GM18907 (cell line): Measurements from ENCODE around the gene MOB3B.
A peak's percentile ranks its signal among the peaks of the same experiment; 100 is the strongest.

Experiments used
- ATAC-seq: cut with Tn5 transposase; IDR thresholded peaks from one replicate; pipeline ENCODE4 v1.9.1; 2021; ENCODE audit warnings: mild to moderate bottlenecking, moderate library complexity; ENCODE audit not compliant: unreplicated experiment

MOB3B gene

DNA sequence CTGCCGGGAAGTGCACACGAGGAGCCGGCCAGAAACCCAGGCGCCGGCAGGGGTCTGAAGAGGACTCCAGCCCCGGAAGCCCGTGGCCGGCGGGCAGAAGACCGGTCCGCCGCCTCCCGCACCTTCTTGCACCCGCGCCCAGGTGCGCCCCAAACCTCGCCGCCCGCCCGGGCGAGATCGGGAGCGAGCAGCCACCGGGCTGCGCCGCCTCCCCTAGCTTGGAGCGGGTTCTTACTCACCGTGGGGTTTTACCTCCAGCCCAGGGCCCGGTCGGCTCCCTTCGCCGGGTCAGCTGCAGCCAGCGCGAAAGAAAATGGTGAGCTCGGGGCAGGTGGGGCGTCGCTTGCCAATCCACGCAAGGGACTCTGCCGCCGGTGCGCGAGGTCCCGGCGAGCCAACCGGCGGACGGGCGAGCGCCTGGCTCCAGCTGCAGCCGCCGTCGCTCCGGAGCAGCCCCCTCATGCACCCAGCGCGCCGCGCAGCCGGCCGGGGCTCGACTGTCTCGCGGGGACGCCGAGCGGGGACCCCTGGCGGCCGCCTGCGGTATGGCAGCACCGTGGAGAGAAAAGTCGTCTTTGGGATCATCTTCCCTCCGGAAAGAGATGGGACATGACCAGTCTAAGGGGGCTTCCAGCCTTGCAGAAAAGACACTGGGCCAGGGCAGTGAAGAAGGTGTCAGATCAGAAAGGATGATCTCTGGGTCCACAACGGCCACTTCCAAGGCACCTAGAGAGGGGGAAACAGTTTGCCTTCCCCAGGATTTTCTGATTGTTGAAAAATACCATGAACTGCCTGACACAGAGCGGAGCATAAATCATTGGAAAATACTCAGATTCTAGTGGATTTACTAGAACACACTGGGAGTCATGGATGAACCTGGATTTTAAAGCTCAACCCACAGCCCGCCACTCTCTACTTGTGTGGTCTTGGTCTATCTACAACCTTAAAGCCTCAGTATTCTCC lies at the start of gene MOB3B:
MOB3B (minus strand) TSS at position 499 of the 963 bp plus-strand sequence. CDS start 74,264 bp downstream, outside the sequence.
- peak; percentile 80 for ATAC-seq

DNA sequence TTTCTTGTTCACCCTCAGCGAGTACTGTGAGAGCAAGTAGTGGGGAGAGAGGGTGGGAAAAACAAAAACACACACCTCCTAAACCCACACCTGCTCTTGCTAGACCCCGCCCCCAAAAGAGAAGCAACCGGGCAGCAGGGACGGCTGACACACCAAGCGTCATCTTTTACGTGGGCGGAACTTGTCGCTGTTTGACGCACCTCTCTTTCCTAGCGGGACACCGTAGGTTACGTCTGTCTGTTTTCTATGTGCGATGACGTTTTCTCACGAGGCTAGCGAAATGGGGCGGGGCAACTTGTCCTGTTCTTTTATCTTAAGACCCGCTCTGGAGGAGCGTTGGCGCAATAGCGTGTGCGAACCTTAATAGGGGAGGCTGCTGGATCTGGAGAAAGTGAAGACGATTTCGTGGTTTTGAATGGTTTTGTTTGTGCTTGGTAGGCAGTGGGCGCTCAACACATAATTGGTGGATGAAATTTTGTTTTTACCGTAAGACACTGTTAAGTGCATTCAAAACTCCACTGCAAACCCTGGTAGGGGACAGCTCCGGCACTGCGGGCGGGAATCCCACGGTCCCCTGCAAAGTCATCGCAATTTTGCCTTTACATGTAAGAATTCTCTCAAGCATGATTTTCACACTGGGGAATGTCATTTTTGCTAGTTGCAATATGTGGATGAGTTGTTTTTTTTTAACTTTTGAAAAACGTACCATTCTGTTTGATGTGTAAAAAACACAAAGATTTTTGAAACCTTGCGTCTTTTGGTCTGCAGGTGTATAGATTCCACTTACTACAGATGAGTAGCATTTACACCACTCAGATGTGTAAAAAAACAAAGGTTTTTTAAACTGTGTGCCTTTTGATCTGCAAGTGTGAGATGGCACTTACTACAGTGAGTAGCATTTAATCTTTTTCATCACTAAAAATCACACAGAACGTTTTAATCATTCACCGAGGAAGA lies 44.3 kb upstream of the MOB3B start:
- peak; percentile 93 for ATAC-seq

DNA sequence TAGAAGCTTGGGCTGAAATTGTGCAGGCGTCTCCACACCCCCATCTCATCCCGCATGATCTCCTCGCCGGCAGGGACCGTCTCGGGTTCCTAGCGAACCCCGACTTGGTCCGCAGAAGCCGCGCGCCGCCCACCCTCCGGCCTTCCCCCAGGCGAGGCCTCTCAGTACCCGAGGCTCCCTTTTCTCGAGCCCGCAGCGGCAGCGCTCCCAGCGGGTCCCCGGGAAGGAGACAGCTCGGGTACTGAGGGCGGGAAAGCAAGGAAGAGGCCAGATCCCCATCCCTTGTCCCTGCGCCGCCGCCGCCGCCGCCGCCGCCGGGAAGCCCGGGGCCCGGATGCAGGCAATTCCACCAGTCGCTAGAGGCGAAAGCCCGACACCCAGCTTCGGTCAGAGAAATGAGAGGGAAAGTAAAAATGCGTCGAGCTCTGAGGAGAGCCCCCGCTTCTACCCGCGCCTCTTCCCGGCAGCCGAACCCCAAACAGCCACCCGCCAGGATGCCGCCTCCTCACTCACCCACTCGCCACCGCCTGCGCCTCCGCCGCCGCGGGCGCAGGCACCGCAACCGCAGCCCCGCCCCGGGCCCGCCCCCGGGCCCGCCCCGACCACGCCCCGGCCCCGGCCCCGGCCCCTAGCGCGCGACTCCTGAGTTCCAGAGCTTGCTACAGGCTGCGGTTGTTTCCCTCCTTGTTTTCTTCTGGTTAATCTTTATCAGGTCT lies 43.5 kb upstream of the MOB3B start, which contains the start of gene C9orf72:
C9orf72 (minus strand) TSS at position 564 of the 716 bp plus-strand sequence. CDS start 6,361 bp downstream, outside the sequence.
- ATAC-seq = peak; percentile 68

DNA sequence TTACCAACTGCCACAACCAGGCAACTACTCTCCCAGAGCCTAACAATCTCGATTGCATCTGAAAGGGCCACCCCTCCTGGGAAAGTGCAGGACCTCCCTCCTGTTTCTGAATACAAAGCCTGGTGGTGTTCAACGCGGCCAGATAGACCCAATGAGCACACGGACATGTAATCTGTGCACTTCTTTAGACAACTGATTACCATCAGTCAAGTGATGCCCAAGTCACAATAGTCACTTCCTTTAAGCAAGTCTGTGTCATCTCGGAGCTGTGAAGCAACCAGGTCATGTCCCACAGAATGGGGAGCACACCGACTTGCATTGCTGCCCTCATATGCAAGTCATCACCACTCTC lies 42.9 kb upstream of the MOB3B start:
- ATAC-seq = peak; percentile 40

DNA sequence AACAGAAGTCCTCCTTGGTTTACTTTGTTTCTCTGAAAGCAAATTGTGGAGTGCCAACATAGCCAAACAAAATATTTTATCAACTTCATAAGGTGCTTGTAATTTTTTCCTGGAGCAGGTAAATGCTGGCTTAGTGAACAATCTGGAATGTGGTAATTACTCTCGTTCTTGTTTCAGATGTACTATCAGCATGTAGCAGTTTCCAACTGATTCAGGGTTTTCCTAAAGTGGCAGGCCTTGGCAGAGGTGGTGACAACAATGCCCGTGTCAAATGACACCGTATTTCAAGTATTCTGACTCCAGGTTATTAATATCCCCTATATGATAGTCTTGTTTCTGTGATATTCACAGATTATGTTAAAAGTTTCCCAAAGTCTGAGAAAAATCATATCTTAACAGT lies 42.4 kb upstream of the MOB3B start:
- ATAC-seq = no peak

DNA sequence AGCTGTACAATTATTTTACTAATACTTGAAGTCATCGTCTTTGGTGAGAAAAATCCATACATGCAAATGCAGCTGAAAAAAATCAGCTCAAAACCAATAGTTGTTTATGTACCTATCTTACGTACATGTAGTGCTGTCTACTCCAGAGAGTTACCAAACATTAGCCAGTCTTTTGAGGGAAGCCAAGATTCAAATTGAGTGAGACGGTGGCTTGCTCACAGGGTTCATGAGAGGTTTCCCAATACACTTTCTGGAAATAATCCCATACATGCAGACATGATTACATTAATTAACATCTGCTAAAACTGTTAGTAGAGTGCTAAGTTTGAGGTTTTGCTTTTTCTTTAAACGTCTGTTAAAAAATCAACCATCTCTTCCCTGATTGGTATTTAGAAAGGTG lies 41.4 kb upstream of the MOB3B start:
- ATAC-seq = no peak

DNA sequence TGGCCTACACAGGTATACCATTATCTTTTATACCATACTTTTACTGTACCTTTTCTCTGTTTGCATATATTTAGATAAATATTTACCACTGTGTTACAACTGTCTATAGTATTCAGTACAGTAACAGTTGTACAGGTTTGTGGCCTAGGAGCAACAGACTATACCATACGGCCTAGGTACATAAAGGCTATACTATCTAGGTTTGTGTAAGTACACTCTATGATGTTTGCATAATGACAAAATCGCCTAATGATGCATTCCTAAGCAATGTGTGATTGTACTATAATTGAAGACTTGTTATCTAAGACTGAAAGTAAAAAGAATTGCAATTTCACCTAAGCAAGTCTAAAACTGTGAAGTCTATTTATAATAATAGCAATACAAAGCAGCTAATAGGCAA lies 39.8 kb upstream of the MOB3B start:
- no peak for ATAC-seq

DNA sequence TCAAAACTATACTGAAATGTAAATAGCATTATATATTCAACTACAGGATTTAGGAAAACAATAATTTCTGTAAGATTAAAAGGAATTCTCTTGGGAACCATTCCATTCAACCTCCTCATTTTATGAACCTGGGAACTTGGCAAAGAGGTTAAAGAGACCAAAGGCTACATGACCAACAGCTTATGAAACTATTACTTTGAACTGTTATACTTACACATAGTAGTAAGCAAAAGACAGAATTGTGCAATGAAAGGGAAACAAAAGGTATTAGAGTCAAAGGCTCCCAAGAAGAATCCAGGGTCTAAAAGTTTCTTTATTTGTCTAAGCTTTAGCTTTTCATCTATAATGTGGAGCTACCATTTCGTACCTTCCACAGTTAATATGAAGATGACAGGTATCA lies 36.5 kb upstream of the MOB3B start:
- ATAC-seq = no peak

DNA sequence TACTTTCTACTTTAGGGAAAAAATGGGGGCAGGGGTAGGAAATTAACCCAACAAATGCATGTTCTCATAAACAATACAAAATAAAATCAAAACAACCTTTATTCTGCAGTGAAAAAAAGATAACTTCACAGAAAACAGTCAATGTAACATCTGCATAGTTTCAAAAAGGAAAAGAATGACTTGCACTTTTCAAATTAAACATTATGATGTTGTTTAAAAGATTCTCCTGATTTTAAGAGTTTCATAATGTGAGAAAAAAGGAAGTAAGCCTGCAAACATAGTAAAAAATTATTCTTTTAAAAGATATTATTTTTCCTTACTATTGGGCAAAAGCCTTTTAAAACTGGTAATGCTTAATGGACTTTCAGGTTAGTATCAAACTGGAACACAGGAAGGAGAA lies 36.1 kb upstream of the MOB3B start:
- ATAC-seq = no peak

DNA sequence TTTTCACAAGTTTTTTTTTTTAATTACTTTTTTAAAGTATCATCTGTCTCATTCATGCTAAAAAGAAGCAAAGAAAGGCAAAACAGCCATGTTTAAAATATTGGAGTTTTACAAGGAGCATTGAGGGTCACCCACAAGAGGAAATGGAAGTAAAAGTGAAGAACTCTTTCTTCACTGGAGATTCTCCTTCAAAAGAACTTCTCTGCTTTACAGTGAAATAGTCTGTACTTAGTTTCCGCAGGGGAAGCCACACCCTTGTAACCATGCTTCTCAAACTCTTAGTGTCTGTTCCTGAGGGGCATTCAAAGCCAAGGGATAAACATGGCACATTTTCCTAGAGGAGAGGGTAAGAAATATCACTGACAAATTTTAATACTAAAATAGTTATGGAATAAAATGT lies 35.1 kb upstream of the MOB3B start:
- no peak for ATAC-seq

DNA sequence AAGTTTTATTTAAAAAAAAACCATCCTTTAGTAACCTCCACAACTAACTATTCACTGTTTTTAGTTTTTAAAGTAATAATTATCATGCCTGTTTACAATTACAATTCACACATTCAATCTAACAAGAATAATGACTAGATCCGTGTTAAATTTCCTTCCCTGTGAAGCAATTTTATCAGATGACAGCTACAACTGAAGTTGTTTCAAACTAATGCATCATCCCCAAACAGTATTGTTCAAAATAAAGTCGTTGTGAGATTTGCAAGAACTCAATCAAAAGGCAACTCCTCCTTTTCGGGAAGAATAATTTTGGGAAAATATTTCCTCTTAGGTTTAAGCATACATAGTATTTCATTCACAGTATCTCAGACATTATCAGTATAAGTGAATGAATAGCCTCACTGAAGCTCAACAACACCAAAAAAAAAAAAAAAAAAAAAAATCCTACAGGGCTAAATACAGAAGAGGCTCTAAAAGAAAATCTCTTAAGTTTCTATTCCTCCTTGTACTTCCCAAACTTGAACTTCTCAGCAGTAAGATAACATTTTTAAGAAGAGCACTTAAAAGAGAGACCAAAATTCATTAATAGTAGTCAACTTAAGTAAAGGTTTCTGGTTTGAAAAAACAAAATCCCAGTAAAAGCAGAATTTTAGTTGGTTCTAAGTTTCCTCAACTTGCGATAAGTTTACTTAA lies 34.3 kb upstream of the MOB3B start:
- no peak for ATAC-seq

DNA sequence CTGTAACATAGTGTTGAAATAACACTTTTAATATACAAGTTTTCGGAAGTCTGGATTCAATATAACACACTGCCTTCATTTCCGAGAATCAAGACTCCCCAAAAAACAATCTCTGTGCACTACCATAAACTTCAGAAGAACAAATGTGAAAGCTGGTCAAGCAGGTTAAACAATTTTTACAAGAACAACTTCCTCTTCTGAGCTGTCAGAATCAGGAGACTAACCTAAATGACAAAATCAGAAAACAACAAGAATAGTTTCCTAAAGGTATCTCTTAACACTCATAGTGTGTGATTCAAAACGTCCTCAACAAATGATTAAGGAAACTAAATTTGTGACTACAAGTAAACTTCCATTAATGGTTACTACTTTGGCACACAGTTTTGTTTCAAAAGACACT lies 32.1 kb upstream of the MOB3B start:
- ATAC-seq = peak; percentile 39

DNA sequence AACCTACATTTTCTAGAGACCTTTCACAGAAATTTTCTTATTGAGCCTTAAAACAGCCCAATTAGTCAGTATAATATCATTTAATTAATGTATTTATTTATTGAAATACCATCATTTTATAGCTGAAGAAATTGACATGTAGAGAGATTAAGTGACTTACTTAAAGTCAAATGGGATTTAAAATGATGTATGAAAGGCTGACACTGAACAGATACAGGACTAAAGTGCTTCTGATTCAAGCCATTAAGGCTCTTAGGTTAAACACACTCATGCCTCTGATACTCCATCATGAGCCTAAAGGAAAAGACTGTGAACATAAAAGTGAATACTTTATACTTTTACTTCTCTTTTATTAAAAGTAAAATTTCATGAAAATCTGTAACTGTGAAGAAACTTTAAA lies 30.8 kb upstream of the MOB3B start:
- ATAC-seq = no peak

DNA sequence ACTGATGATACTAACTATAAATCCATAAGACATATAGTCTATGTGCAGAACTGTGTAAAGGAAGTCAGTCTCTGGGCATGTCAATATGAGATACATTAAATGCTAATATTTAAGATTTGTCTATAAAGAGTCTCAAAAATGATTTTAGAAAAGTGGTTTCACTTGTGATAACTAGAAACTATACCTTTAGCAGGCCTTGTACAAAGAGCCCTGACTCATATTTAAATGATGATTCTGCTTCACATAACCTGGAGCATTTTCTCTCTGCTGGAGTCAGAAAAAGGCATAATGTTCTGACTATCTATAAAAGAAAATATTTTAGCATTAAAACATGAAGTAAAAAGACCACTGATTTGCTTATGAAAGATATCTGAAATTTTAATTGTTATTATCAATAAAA lies 28.7 kb upstream of the MOB3B start:
- no peak for ATAC-seq

DNA sequence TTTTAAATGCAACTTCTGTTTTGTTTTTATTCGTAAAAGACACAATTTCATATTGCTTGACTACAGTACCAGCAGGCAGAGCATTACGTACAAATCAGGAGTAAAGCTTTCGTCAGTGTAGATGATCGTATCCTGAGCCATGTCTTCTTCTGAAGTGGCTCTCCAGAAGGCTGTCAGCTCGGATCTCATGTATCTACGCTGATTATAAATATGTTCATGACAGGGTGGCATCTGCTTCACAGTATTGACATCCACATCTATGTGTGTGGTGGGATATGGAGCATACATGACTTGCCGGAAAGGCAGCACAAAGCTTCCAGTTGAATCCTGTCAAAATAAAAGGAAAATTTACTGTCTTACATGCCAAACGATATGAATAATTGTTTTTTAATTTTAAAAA lies 26.9 kb upstream of the MOB3B start:
- no peak for ATAC-seq

DNA sequence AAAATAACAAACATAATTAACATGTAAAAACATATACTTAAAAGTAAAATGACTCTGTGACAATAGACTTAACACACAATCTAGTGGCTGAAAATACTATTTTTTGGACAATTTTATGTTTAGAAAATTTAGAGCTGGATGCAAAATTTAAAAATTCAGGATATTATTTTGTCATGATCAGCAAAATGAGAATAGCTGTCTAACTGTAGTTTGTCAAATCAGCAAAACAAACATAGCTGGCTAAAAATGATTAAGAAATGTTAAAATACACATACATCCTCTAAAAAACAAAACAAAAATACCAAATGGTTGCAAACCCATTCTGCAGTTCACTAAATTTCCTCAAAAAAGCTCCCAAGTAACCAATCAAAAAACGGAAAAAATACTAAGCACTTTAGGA lies 25.1 kb upstream of the MOB3B start:
- no peak for ATAC-seq

DNA sequence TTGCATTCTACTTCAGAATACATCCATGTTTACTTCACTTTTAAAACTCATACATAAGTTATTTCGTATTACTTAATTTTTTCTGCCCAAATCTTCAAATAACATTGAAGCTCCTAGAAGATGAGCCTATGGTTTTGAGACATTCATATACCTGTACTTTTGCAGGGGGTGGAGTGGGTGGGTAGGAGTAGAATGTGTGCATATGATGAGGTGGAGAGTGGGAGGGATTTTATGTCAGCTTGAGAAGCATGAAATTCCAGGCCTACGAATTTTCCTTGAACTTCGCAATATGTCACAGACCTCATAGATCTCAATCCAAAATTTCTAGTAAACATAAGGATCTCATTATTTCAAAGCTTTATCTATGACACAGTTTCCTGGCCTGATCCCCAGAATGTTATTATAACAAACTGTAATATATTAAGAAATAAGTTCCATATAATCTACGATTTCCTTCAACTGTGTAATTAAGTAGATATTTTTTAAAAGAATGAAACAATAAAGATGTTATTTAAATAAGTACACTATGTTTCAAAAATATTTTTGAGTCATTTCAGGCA lies 19.7 kb upstream of the MOB3B start:
- ATAC-seq = no peak

DNA sequence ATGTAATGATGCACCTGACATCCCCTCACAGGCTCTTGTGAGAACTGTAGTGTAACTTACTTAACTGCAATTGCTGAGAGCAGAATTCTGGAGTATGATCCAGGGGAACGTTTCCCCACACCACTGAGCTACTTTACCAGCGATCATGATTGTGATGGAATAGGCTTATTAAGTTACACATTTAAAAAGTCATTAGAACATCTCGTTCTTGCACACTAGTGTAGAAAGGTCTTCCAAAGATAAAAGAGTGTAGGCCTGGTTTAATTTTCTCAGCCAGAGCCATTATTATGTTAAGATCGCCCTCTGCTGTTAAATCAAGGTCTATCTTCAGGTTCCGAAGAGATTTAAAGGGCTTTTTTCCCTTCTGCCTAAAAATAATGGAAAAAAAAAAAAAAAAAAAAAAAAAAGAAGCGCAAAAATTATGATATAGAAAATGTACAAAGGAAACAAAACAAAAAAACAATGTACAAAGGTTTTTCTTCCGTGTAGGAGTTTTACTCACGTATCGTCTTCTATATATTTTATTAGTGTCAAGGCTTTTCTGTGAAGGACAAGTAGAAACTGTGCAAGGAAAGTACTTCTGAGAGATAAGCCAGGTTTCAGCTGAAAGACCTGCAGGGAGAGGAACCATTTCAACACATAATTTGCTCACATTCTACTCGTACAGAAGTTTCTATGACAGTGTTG lies 18.6 kb upstream of the MOB3B start:
- ATAC-seq = peak; percentile 72

DNA sequence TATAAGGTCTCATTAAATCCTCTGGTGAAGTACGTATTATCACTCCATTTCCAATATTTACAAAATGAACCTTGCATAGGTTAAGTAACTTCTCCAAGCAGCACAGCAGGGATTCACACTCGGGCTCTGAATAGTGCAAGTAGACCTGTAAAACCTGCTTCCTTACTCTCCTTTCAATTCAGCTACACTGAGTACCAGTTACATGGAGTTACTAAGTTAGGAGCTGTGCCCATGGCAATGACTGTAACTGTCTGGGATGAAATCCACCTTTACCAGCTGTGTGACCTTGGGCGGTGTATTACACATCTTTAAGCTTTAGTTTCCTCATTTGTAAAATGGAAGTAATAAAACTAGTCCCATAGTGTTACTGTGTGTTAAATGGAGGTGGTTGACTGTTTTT lies 15.9 kb upstream of the MOB3B start:
- no peak for ATAC-seq
